ENCODE results near the gene CEBPZOS. TPM values are rescaled to one million over a fixed set of nuclear protein-coding genes. Genes with fewer than 3 reads are reported as not detected.

CEBPZOS gene
- total and polyA plus RNA-seq, 2 of the 8 experiments (the other 6 are each of a cell fraction or from before 2014, with no cell fraction given): 27.3 to 43.5 TPM

DNA sequence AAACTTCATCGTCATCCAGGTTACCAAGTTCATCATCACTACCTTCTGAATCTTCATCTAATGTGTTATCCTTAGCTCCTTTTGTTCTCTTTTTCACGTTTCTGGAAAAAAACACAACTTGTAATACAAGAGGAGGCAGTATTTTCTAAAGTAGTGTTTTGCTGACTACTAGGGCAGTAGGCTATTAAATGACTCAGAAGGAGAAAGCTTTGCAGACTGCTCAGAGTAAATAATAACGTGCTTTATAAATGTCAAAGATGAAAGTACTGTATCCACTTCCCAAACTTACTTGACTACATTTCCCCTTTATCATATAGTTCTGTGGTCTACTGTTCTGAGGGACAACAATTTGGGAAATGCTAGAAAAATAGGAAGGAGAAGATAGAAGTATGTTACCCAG lies 15.6 kb downstream of the CEBPZOS start:
- H3K4me3 ChIP-seq (ENCODE audit: extremely low read depth in 1 of 4, insufficient read depth in 2 of 4, low read depth in 3 of 4, low read length in 4 of 4): no peak overlapping the region
- H3K27ac ChIP-seq (ENCODE audit: low read depth, low read length): no peak overlapping the region
- H2BK12ac ChIP-seq (ENCODE audit: low read depth, low read length): no peak overlapping the region
- FAIRE-seq: no peak
- H4K91ac ChIP-seq (replicated peaks; ENCODE audit: insufficient read length, low read length): no peak overlapping the region
- H4K8ac ChIP-seq (ENCODE audit: extremely low read depth, insufficient read depth, low read length): no peak overlapping the region
- POLR2A ChIA-PET (ENCODE audit: partially characterized antibody): interaction anchor here (0.5 to 2.6 kb wide), 11 partner anchors 8 to 1352 kb away, joined by 3 to 10 read pairs (median 4); partner anchors contain the start of gene CEBPZOS
- no peak overlapping the region for H3K4me2 ChIP-seq (ENCODE audit: insufficient read depth in 1 of 2, low read depth in 2 of 2, low read length in 2 of 2)
- WGBS, 2 experiments (ENCODE audit: extremely low coverage in 1 of 2, insufficient coverage in 1 of 2, insufficient read length in 1 of 2, insufficient replicate concordance in 2 of 2, low coverage in 1 of 2, low lambda C conversion rate in 2 of 2, missing lambda C conversion rate in 1 of 2): 95% methylated on average over 3 of the region's 3 CpGs; no CpG with 5 or more reads in 1 of the 2 experiments
- no peak overlapping the region for H2BK20ac ChIP-seq (ENCODE audit: low read length)
- no peaks in the 10 kb centered on the region for H3K4me1 ChIP-seq (replicated peaks in 1 of 4; ENCODE audit: control insufficient read depth in 3 of 4, insufficient read depth in 4 of 4, low read length in 3 of 4)
- H3K27me3 ChIP-seq (replicated peaks in 1 of 4; ENCODE audit: control insufficient read depth in 3 of 4, extremely low read depth in 1 of 4, insufficient read depth in 3 of 4, low read length in 3 of 4): no peaks in the 10 kb centered on the region
- no peaks in the 10 kb centered on the region for H4K20me1 ChIP-seq (replicated peaks in 1 of 2; ENCODE audit: control insufficient read depth in 1 of 2, insufficient read depth in 2 of 2, low read length in 2 of 2)
- H3K79me2 ChIP-seq (ENCODE audit: control insufficient read depth in 1 of 2, insufficient read depth in 2 of 2, low read length in 2 of 2): peaks cover 0 to 65% of the 10 kb centered on the region in 2 experiments; a peak in 3 of 4 replicates
- no peak overlapping the region for H3K56ac ChIP-seq (replicated peaks; ENCODE audit: insufficient read length, low read depth, low read length)
- H3K23me2 ChIP-seq (ENCODE audit: low read depth, low read length): no peaks in the 10 kb centered on the region
- peaks cover 36 to 99% (median 75%) of the 10 kb centered on the region in 4 experiments for H3K36me3 ChIP-seq (ENCODE audit: control insufficient read depth in 2 of 4, insufficient read depth in 4 of 4, low read length in 3 of 4)
- H2BK15ac ChIP-seq (ENCODE audit: low read length): no peak overlapping the region
- TF ChIP-seq RNF2 (IDR thresholded peaks at IDR 0.05; ENCODE audit: borderline replicate concordance, low read depth, low read length, missing control alignments, poor library complexity, severe bottlenecking) (no peak), TAF1 (IDR thresholded peaks at IDR 0.05; ENCODE audit: low read depth, low read length) (no peak), NRF1 (IDR thresholded peaks at IDR 0.05; ENCODE audit: low read depth, low read length) (no peak), EP300 (IDR thresholded peaks at IDR 0.05; ENCODE audit: borderline replicate concordance in 1 of 2, low read depth in 2 of 2, low read length in 2 of 2) (no peak), PHF8 (conservative IDR thresholded peaks at IDR 0.05; ENCODE audit: low read depth, low read length) (no peak), CTBP2 (IDR thresholded peaks at IDR 0.05; ENCODE audit: borderline replicate concordance, insufficient read depth, insufficient read length, low read length) (no peak), SIRT6 (IDR thresholded peaks at IDR 0.05; ENCODE audit: low read length) (no peak), KDM4A (IDR thresholded peaks at IDR 0.05; ENCODE audit: low read depth, low read length, severe bottlenecking) (no peak)
- H3K14ac ChIP-seq (ENCODE audit: insufficient read length): no peak overlapping the region
- H3K23ac ChIP-seq (ENCODE audit: insufficient read length): no peak overlapping the region
- H4K5ac ChIP-seq (ENCODE audit: insufficient read length, low read depth, low read length): no peak overlapping the region
- H2BK5ac ChIP-seq (ENCODE audit: low read depth, low read length): no peak overlapping the region
- H2AK5ac ChIP-seq (ENCODE audit: low read depth, low read length): no peak overlapping the region
- H3K4ac ChIP-seq (replicated peaks; ENCODE audit: insufficient read length, low read depth, low read length): no peak overlapping the region
- H3K79me1 ChIP-seq (ENCODE audit: low read depth, low read length): no peaks in the 10 kb centered on the region
- no peak for DNase-seq (ENCODE audit: low read depth in 1 of 2, low spot score in 2 of 2)
- peaks cover 0 to 10% of the 10 kb centered on the region in 2 experiments; a peak in 2 of 4 replicates for H3K9me3 ChIP-seq (ENCODE audit: insufficient read depth in 2 of 2, low read depth in 1 of 2, low read length in 1 of 2)
- H2AFZ ChIP-seq (ENCODE audit: low read length): no peak overlapping the region
- CTCF ChIA-PET (ENCODE audit: partially characterized antibody): interaction anchor here (1.3 to 2.7 kb wide), 4 partner anchors 12 to 43 kb away, joined by 4 to 9 read pairs (median 6); partner anchors contain the start of genes CEBPZ and NDUFAF7
- H3K18ac ChIP-seq (ENCODE audit: extremely low read depth, low read length): no peak overlapping the region
- no peak overlapping the region for H3K9ac ChIP-seq (replicated peaks in 1 of 4; ENCODE audit: extremely low read depth in 1 of 4, low read depth in 3 of 4, low read length in 3 of 4)
- H2BK120ac ChIP-seq (replicated peaks; ENCODE audit: low read depth, low read length): no peak overlapping the region

Data from H1 (cell line).